Measurements from ENCODE around the gene RBMXL3. TPM values are rescaled to one million over a fixed set of nuclear protein-coding genes. Genes with fewer than 3 reads are reported as not detected.

The RBMXL3 gene
- polyA plus RNA-seq (2013, experiment 1 of 4): not detected
- polyA plus RNA-seq (2013, experiment 2 of 4): not detected
- polyA plus RNA-seq (2013, experiment 3 of 4): not detected
- polyA plus RNA-seq (2013, experiment 4 of 4): not detected

DNA sequence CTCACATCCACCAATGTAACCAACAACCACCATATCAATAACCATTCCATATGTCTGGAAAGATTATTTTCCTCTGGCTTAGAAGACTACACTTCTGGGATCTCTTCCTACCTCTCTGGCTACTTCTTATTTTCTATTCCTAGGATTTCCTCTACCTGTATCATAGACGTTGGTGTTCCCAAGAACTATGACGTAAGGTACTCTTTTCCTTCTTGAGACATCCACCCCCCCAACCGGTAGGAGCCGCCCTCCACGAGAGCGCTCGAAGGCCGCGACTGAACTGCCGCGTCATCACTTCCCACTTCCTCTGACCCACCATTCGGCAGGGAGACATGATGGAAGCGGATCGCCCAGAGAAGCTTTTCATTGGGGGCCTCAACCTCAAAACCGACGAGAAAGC, at the start of gene RBMXL3:
RBMXL3 (plus strand) TSS at position 301 of the 400 bp plus-strand sequence; CDS start at position 333, 32 bp downstream.
- Histone ChIP-seq H3K36me3 (ENCODE audit: control insufficient read depth, insufficient read depth, low read length) (no peaks in the 10 kb centered on the region), H3K4me1 (ENCODE audit: control insufficient read depth, insufficient read depth, low read length) (no peaks in the 10 kb centered on the region), H3K9me3 (ENCODE audit: control insufficient read depth, low read length) (no peaks in the 10 kb centered on the region), H3K27ac (ENCODE audit: insufficient read depth, low read depth, low read length, poor library complexity, severe bottlenecking) (no peak within 1 kb of the TSS), H3K4me3 (ENCODE audit: insufficient read depth, low read depth, low read length) (no peak within 1 kb of the TSS), H3K27me3 (ENCODE audit: control insufficient read depth, insufficient read depth, low read length, poor library complexity, severe bottlenecking) (no peaks in the 10 kb centered on the region)
- WGBS, 2 experiments: 94 to 97% methylated on average over 16 of the region's 16 CpGs

DNA sequence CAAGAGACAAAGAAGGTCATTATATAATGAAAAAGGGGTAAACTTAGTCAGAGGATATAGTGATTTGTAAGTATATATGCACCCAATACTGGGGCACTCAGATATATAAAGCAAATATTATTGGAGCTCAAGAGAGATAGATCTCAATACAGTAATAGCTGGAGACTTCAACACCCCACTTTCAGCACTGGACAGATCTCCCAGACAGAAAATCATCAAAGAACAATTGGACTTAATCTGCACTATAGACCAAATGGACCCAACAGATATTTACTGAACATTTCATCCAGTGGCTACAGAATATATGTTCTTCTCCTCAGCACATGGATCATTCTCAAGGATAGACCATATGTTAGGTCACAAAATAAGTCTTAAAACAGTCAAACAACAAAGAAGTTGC, 47.2 kb upstream of the RBMXL3 start:
- H3K4me1 ChIP-seq (ENCODE audit: control insufficient read depth, insufficient read depth, low read length): no peaks in the 10 kb centered on the region

DNA sequence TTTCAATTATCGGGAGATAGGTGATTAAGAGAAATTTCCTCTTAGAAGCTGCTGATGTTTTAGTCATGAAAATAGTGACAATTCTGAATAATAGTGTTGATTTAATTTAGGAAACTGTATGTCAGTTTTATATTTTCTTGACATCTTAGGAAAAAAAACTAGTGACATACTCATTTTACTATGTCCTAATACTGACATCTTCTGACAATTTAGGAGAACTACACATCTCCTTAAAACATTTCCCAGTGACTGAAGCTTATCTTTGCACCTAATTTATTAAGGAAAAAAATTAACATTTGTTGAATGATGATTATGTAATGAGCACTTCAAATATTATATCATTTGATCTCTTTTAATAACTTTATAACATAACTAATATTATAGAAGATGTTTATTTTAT, 42.0 kb upstream of the RBMXL3 start:
- Histone ChIP-seq H3K27ac (ENCODE audit: insufficient read depth, low read depth, low read length, poor library complexity, severe bottlenecking) (no peak overlapping the region), H3K4me1 (ENCODE audit: control insufficient read depth, insufficient read depth, low read length) (no peaks in the 10 kb centered on the region), H3K9me3 (ENCODE audit: control insufficient read depth, low read length) (no peaks in the 10 kb centered on the region), H3K27me3 (ENCODE audit: control insufficient read depth, insufficient read depth, low read length, poor library complexity, severe bottlenecking) (no peaks in the 10 kb centered on the region), H3K4me3 (ENCODE audit: insufficient read depth, low read depth, low read length) (no peak overlapping the region), H3K36me3 (ENCODE audit: control insufficient read depth, insufficient read depth, low read length) (no peaks in the 10 kb centered on the region)
- WGBS, 2 experiments: 100% methylated on average over 1 of the region's 1 CpG; no CpG with 5 or more reads in 1 of the 2 experiments

More for the DNA sequence above, 47.2 kb upstream of the RBMXL3 start:
- Histone ChIP-seq H3K4me3 (ENCODE audit: insufficient read depth, low read depth, low read length) (no peak overlapping the region), H3K27me3 (ENCODE audit: control insufficient read depth, insufficient read depth, low read length, poor library complexity, severe bottlenecking) (no peaks in the 10 kb centered on the region), H3K9me3 (ENCODE audit: control insufficient read depth, low read length) (no peaks in the 10 kb centered on the region), H3K27ac (ENCODE audit: insufficient read depth, low read depth, low read length, poor library complexity, severe bottlenecking) (no peak overlapping the region), H3K36me3 (ENCODE audit: control insufficient read depth, insufficient read depth, low read length) (no peaks in the 10 kb centered on the region)

DNA sequence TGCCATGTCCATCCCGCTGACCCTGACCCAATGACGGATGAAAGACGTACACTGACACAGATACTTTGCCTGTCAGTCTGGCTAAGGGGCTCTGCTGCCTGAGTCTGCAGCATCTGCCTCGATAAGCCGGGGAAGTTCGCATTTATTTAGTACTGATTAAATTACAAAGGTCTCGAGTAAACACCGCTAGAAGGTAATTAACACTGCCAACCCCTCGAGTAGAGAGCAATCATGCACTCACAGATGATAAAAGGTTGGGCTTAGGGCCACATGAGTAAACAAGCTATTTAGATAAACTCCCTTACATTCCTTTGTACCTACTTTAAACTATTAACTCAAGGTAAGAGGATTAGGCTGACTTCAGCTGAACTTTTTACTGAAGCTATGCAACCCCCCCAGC, 16.0 kb upstream of the RBMXL3 start:
- Histone ChIP-seq H3K4me1 (ENCODE audit: control insufficient read depth, insufficient read depth, low read length) (no peaks in the 10 kb centered on the region), H3K27ac (ENCODE audit: insufficient read depth, low read depth, low read length, poor library complexity, severe bottlenecking) (no peak overlapping the region), H3K9me3 (ENCODE audit: control insufficient read depth, low read length) (no peaks in the 10 kb centered on the region), H3K4me3 (ENCODE audit: insufficient read depth, low read depth, low read length) (no peak overlapping the region), H3K36me3 (ENCODE audit: control insufficient read depth, insufficient read depth, low read length) (no peaks in the 10 kb centered on the region), H3K27me3 (ENCODE audit: control insufficient read depth, insufficient read depth, low read length, poor library complexity, severe bottlenecking) (no peaks in the 10 kb centered on the region)
- 74 to 77% methylated on average over 8 to 9 of the region's 9 CpGs for WGBS, 2 experiments

DNA sequence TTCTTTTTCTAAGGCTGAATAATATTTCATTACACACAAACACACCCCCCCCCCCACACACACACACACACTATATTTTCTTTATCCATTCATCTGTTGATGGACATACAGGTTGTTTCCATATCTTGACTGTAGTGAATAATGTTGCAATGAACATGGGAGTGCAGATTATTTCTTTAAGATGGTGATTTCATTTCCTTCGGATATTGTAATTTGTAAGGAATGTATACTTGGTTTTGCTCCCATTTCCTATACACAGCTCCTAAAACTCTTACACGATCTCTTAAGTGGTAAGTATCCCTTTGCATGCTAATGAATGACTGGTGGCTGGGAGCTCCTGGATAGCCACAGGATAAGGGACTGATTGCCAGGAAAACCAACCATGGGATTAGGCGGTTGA, 14.7 kb upstream of the RBMXL3 start:
- Histone ChIP-seq H3K27me3 (ENCODE audit: control insufficient read depth, insufficient read depth, low read length, poor library complexity, severe bottlenecking) (no peaks in the 10 kb centered on the region), H3K27ac (ENCODE audit: insufficient read depth, low read depth, low read length, poor library complexity, severe bottlenecking) (no peak overlapping the region), H3K36me3 (ENCODE audit: control insufficient read depth, insufficient read depth, low read length) (no peaks in the 10 kb centered on the region), H3K4me1 (ENCODE audit: control insufficient read depth, insufficient read depth, low read length) (no peaks in the 10 kb centered on the region), H3K4me3 (ENCODE audit: insufficient read depth, low read depth, low read length) (no peak overlapping the region), H3K9me3 (ENCODE audit: control insufficient read depth, low read length) (no peaks in the 10 kb centered on the region)
- 97 to 100% methylated on average over 1 to 3 of the region's 3 CpGs for WGBS, 2 experiments

DNA sequence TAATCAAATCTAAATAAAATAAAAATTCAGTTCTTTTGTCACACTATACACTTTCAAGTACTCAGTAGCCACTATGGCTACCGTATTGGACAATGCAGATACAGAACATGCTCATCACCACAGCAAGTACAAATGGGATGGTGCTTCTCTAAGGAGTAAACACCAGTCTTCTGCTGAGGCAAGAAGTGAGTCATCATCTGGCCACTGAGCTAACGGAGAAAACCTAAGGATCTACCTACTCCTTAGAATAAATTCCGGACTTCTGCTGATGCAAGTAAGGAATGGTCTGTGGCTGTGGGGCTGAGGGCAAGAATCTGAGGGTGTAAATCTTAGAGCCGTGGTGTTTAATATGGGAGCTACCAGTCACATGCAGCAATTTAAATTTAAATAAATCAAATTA, 11.3 kb upstream of the RBMXL3 start:
- H3K36me3 ChIP-seq (ENCODE audit: control insufficient read depth, insufficient read depth, low read length): no peaks in the 10 kb centered on the region
- no peak overlapping the region for H3K4me3 ChIP-seq (ENCODE audit: insufficient read depth, low read depth, low read length)
- no peaks in the 10 kb centered on the region for H3K4me1 ChIP-seq (ENCODE audit: control insufficient read depth, insufficient read depth, low read length)
- no peaks in the 10 kb centered on the region for H3K9me3 ChIP-seq (ENCODE audit: control insufficient read depth, low read length)
- no peaks in the 10 kb centered on the region for H3K27me3 ChIP-seq (ENCODE audit: control insufficient read depth, insufficient read depth, low read length, poor library complexity, severe bottlenecking)
- 98 to 100% methylated on average over 1 to 4 of the region's 4 CpGs for WGBS, 2 experiments
- no peak overlapping the region for H3K27ac ChIP-seq (ENCODE audit: insufficient read depth, low read depth, low read length, poor library complexity, severe bottlenecking)

DNA sequence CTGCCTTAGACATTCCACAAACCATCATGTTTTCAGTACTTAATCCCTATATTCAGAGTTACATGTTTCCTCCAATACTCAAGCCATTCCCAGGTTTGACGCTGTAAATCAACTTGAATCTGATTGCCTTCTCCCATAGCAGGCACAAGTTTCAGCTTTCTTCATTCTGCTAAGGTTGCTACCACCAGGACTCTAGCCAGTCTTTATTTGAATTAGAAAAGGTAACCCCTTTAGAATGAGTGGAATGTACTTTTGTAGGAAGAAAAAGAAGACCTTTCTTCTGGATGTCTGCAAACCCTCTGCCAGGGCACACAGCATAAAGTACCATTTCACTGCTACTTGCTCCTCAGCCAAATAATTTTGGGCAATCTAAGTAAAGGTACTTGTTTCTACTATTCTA, 10.7 kb upstream of the RBMXL3 start:
- Histone ChIP-seq H3K27me3 (ENCODE audit: control insufficient read depth, insufficient read depth, low read length, poor library complexity, severe bottlenecking) (no peaks in the 10 kb centered on the region), H3K9me3 (ENCODE audit: control insufficient read depth, low read length) (no peaks in the 10 kb centered on the region), H3K4me1 (ENCODE audit: control insufficient read depth, insufficient read depth, low read length) (no peaks in the 10 kb centered on the region), H3K36me3 (ENCODE audit: control insufficient read depth, insufficient read depth, low read length) (no peaks in the 10 kb centered on the region), H3K4me3 (ENCODE audit: insufficient read depth, low read depth, low read length) (no peak overlapping the region), H3K27ac (ENCODE audit: insufficient read depth, low read depth, low read length, poor library complexity, severe bottlenecking) (no peak overlapping the region)
- 23 to 50% methylated on average over 1 of the region's 1 CpG for WGBS, 2 experiments

DNA sequence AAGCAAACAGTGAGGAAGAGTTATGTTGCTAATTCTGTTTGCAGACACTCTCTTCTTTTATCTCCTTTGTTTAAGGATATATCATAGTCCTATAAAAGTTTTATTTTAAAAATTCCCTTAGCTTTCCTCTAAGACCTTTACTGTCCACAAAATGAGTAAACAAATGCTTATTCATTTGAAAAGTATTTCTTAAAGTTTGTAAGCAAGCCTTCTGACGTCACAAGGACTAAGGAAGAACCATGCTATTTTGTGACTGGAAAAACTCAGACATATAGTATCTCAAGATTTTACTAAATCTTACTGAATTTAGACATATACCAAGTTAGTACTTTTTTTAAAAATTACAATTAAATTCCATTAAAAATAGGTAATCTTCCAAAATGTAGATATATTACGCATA, 5.2 kb upstream of the RBMXL3 start:
- H3K4me1 ChIP-seq (ENCODE audit: control insufficient read depth, insufficient read depth, low read length): no peaks in the 10 kb centered on the region
- H3K4me3 ChIP-seq (ENCODE audit: insufficient read depth, low read depth, low read length): no peak overlapping the region
- WGBS, 2 experiments: 100% methylated on average over 1 of the region's 2 CpGs; no CpG with 5 or more reads in 1 of the 2 experiments
- H3K9me3 ChIP-seq (ENCODE audit: control insufficient read depth, low read length): no peaks in the 10 kb centered on the region
- no peak overlapping the region for H3K27ac ChIP-seq (ENCODE audit: insufficient read depth, low read depth, low read length, poor library complexity, severe bottlenecking)
- H3K36me3 ChIP-seq (ENCODE audit: control insufficient read depth, insufficient read depth, low read length): no peaks in the 10 kb centered on the region
- H3K27me3 ChIP-seq (ENCODE audit: control insufficient read depth, insufficient read depth, low read length, poor library complexity, severe bottlenecking): no peaks in the 10 kb centered on the region

DNA sequence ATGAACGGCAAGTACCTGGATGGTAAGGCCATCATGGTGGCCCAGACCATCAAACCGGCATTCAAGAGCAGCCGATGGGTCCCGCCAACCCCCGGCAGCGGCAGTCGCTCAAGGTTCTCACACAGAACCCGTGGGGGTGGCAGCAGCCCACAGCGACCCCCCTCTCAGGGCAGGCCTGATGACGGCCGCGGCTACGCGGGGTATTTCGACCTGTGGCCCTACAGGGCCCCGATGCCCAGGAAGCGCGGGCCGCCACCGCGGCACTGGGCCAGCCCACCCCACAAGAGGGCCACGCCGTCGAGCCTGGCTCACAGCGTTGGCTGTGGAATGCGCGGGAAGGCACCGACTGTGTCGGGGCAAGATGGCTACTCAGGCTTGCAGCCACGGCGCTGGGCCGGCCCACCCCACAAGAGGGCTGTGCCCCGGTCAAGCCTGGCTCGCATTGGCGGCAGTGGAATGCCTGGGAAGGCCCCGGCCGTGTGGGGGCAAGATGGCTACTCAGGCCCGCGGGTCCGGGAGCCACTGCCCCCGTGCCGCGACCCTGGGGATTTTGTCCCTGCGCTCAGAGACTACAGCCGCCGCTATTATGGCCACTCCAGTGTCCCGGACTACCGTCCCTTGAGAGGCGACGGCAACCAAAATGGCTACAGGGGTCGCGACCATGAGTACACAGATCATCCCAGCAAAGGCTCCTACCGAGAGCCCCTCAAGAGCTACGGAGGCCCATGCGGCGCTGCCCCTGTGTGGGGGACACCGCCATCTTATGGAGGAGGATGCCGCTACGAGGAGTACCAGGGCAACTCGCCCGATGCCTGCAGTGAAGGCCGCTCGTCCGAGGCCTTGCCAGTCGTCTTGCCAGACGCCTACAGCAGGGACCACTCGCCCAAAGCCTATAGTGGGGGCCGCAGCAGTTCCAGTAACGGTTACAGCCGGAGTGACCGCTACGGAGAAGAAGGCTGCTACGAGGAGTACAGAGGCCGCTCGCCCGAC, 731 bp downstream of the RBMXL3 start:
- Histone ChIP-seq H3K9me3 (ENCODE audit: control insufficient read depth, low read length) (no peaks in the 10 kb centered on the region), H3K36me3 (ENCODE audit: control insufficient read depth, insufficient read depth, low read length) (no peaks in the 10 kb centered on the region), H3K27me3 (ENCODE audit: control insufficient read depth, insufficient read depth, low read length, poor library complexity, severe bottlenecking) (no peaks in the 10 kb centered on the region), H3K4me1 (ENCODE audit: control insufficient read depth, insufficient read depth, low read length) (no peaks in the 10 kb centered on the region), H3K27ac (ENCODE audit: insufficient read depth, low read depth, low read length, poor library complexity, severe bottlenecking) (no peak overlapping the region), H3K4me3 (ENCODE audit: insufficient read depth, low read depth, low read length) (no peak overlapping the region)
- 96% methylated on average over 75 to 76 of the region's 76 CpGs for WGBS, 2 experiments

DNA sequence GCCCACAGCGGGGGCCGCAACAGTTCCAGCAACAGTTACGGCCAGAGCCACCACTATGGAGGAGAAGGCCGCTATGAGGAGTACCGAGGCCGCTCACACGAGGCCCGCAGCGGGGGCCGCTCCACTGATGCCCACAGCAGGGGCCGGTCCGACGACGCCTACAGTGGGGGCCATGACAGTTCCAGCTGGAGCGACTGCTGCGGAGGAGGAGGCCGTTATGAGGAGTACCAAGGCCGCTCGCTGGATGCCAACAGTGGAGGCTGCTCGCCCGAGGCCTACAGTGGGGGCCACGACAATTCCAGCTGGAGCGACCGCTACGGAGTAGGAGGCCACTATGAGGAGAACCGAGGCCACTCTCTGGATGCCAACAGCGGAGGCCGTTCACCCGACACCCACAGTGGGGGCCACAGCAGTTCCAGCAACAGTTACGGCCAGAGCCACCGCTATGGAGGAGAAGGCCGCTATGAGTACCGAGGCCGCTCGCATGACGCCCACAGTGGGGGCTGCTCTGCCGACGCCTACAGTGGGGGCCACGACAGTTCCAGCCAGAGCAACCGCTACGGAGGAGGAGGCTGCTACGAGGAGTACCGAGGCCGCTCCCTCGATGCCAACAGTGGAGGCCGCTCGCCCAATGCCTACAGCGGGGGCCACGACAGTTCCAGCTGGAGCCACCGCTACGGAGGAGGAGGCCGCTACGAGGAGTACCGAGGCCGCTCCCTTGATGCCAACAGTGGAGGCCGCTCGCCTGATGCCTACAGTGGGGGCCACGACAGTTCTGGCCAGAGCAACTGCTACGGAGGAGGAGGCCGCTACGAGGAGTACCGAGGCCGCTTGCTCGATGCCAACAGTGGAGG, 1.7 kb downstream of the RBMXL3 start:
- Histone ChIP-seq H3K4me3 (ENCODE audit: insufficient read depth, low read depth, low read length) (no peak overlapping the region), H3K4me1 (ENCODE audit: control insufficient read depth, insufficient read depth, low read length) (no peaks in the 10 kb centered on the region), H3K9me3 (ENCODE audit: control insufficient read depth, low read length) (no peaks in the 10 kb centered on the region), H3K27ac (ENCODE audit: insufficient read depth, low read depth, low read length, poor library complexity, severe bottlenecking) (no peak overlapping the region), H3K27me3 (ENCODE audit: control insufficient read depth, insufficient read depth, low read length, poor library complexity, severe bottlenecking) (no peaks in the 10 kb centered on the region), H3K36me3 (ENCODE audit: control insufficient read depth, insufficient read depth, low read length) (no peaks in the 10 kb centered on the region)
- 95% methylated on average over 64 of the region's 64 CpGs for WGBS, 2 experiments
